GM19468 (cell line): ENCODE measurements around the gene SIVA1.

Experiments
- ATAC-seq: cut with Tn5 transposase; IDR thresholded peaks from one replicate; pipeline ENCODE4 v1.9.1; 2021; ENCODE audit warnings: mild to moderate bottlenecking, moderate library complexity, moderate number of reproducible peaks; ENCODE audit not compliant: unreplicated experiment; ENCODE audit errors: extremely low read depth

Gene SIVA1

GRCh38 chr14:104792945-104793702 is 40.2 kb downstream of the SIVA1 start:
- ATAC-seq, result no peak

DNA sequence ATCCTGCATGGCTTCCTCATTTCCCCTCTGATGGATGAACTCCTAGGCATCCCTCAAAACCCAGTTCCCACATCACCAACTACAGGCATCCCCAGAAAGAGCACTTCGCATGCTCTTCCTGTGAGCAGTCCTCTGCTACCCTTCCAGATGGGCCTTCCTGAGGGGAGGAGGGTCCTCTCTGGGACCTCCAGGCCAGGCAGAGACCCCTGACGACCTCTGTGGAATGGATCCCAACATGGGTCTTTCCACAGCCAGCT is 40.7 kb downstream of the SIVA1 start:
- no peak for ATAC-seq

- no peak for ATAC-seq
Observed at GRCh38 chr14:104794099-104794498, 41.2 kb downstream of the SIVA1 start.

GRCh38 chr14:104794631-104794992 is 41.7 kb downstream of the SIVA1 start:
- ATAC-seq, result no peak

DNA sequence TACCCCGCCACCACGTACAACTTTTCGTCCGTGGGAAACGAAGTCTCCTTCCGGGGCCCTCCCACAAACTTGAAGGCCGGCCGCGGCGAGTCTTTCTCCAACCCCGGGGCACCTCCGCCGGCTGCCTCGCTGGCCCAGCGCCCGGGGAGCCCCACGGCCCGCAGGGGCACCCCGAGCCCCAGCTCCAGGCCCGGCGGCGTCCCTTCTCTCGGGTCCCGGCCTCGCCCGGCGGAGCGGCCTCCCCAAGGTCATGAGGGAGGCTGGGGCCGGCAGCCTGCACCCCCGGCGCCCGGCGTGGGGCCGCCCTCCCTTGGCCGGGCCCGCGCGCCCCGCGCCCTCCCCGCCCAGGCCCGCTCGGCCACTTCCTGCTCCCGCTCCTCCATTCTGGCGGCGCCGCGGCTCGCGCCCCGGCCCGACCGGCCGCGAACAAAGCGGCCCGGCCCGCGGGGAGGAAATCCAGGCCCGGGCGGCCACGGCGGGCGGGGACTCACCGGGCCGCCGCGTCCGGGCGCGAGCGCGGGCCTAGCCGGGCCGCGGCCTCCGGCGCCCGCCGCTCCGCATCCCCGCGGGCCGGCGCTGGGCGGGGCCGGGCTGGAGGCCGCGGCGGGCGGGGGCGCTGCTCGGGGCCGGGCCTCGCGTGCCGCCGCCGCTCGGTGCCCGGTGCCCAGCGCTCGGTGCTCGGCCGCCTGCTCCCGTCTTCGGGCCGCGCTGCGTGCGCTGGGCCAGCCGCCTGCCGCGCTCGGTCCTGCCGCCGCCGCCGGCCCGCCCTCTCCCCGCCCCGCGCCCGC is 42.2 kb downstream of the SIVA1 start, which contains the start of gene AKT1:
Gene AKT1, minus strand, starts transcription at position 756 of the 788 bp plus-strand sequence. CDS start 3,105 bp downstream, outside the sequence.
- no peak for ATAC-seq

- ATAC-seq, result no peak
Observed at GRCh38 chr14:104795781-104796686, 43.1 kb downstream of the SIVA1 start.

GRCh38 chr14:104796687-104797081 is 43.7 kb downstream of the SIVA1 start:
- no peak for ATAC-seq

- no peak for ATAC-seq
Observed at GRCh38 chr14:104797115-104798044, 44.4 kb downstream of the SIVA1 start.

GRCh38 chr14:104798300-104799243 is 45.6 kb downstream of the SIVA1 start:
- no peak for ATAC-seq

- ATAC-seq, result no peak
Observed at GRCh38 chr14:104799244-104800014, 46.5 kb downstream of the SIVA1 start.

DNA sequence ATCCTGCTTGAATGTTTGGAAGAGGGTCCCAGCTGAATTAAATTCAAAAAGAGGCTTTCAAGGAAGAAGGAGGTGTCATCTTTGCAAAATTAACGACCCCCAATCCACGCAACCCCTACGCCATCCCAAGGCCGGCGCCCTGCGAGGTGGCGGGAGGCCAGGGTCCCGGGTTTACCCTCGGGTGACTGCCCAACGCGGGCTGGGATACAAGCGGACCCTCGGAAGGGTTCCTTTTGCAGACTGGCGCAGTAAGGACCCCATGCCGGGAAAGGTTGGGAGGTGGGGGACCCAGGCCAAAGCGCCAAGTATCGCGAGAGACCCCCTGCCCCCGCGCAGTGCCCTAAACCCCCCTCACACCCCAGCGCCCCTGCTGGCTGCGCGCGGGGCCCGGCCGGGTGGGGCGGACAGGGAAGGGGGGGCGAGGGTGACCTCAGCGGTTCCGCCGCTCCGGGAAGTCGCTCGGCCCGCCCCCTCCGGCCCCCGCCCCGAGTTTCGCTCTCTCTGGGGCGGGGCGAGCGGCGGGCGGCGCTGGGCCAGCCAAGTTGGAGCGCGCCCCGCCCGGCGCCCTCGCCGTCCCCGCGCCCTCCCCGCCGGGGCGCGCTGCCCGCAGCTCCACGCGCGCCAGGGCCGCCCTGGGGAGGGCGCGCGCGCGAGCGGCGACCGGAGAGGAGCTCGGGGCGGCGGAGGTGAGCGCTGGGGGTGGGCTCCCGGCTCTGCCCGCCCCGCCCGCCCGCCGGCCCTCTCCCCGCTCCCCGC is 47.2 kb downstream of the SIVA1 start:
- no peak for ATAC-seq

DNA sequence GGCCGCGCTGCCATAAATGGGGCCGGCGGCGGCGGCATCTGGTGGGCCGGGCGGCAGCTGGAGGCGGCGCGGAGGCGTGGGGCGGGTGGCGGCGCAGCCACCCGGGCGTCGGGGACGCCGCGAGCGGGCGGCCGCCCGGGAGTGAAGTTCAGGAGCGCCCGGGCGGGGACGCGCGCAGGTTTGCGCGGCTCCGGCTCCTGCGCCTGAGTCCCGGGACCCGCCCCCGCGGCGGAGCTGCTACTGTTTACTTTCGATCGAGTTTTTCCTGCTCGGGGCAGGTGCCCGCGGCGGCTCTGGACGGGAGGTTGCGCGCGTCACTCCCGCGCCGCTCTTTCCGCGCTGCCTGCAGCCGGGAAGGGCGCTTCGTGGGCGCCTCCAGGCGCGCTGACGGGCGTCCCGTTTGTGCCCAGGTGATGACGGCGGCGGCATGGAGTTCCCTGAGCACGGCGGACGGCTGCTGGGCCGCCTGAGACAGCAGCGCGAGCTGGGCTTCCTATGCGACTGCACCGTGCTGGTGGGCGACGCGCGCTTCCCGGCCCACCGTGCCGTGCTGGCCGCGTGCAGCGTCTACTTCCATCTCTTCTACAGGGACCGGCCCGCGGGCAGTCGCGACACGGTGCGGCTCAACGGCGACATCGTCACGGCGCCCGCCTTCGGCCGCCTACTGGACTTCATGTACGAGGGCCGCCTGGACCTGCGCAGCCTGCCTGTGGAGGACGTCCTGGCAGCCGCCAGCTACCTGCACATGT is 48.0 kb downstream of the SIVA1 start, which contains the start of gene ZBTB42:
Gene ZBTB42, plus strand, starts transcription at position 331 of the 749 bp plus-strand sequence. Its CDS starts 97 bp downstream, at position 428.
- ATAC-seq, result no peak

DNA sequence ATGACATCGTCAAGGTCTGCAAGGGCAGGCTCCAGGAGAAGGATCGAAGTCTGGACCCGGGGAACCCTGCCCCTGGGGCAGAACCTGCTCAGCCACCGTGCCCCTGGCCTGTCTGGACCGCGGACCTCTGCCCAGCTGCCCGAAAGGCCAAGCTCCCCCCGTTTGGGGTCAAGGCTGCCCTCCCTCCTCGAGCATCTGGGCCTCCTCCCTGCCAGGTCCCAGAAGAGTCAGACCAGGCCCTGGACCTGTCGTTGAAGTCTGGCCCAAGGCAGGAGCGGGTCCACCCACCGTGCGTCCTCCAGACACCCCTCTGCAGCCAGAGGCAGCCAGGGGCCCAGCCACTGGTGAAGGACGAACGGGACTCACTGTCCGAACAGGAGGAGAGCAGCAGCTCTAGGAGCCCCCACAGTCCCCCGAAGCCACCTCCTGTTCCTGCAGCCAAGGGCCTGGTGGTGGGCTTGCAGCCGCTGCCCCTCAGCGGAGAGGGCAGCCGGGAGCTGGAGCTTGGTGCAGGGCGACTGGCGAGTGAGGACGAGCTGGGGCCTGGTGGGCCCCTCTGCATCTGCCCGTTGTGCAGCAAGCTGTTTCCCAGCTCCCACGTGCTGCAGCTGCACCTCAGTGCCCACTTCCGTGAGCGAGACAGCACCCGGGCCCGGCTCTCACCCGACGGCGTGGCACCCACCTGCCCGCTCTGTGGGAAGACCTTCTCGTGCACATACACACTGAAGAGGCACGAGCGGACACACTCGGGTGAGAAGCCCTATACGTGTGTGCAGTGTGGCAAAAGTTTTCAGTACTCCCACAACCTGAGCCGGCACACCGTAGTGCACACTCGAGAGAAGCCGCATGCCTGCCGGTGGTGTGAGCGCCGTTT is 48.8 kb downstream of the SIVA1 start:
- ATAC-seq, result no peak

DNA sequence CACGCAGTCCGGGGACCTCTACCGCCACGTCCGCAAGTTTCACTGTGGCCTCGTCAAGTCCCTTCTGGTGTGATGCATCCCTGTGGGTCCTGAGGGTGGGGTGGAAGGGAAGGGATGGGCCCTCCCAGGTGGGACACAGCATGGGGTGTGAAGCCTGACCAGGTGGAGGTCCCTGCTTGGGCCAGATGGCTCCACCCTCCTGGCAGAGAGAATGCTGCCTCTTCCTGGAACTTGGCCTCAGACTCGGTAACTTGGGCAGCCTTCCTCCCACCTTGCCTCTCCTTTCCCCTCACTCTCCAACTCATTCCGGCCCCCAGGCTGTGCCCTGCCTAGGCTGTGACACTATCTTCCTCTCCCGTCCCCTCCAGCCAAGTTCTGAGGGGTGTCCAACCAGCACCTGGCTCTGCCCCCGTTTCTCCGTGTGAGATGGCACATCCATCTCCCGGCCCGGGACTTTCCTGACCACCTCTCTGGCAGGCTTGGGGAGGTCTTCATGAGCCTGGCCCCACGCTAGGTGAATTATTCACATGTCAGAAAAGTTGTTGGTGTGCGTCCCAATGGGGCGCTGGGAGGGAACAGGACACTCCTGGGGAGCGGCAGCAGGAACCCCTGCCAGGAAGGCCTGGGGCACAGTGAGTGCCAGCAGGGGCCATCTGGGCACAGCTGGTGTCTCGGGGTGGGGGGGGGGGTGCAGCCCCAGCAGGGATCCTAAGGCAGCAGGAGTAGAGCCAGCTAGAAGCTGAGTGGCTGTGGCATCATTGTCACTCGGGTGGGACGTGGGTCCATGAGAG is 49.6 kb downstream of the SIVA1 start:
- ATAC-seq, result no peak
